GM18870 (cell line): Measurements from ENCODE around the gene C10orf95.

ENCODE experiments used
- ATAC-seq: cut with Tn5 transposase; IDR thresholded peaks from one replicate; pipeline ENCODE4 v1.9.1; 2021; ENCODE audit warnings: moderate library complexity; ENCODE audit not compliant: unreplicated experiment

Gene C10orf95

GRCh38 chr10:102435529-102436233 is 15.7 kb downstream of the C10orf95 start:
- no peak for ATAC-seq

GRCh38 chr10:102435133-102435497 is 16.2 kb downstream of the C10orf95 start:
- ATAC-seq = no peak

GRCh38 chr10:102434394-102435132 is 16.8 kb downstream of the C10orf95 start:
- no peak for ATAC-seq

- ATAC-seq = no peak
Measured at GRCh38 chr10:102433619-102434046, 17.7 kb downstream of the C10orf95 start.

- peak; percentile 62 for ATAC-seq
Measured at GRCh38 chr10:102432162-102432950, 19.0 kb downstream of the C10orf95 start, which contains the start of gene CUEDC2. CUEDC2 (minus strand) TSS chr10:102432574; CDS start chr10:102425188, 7,386 bp downstream.

- ATAC-seq = no peak
Measured at GRCh38 chr10:102431452-102432124, 19.8 kb downstream of the C10orf95 start.

- ATAC-seq = no peak
Measured at GRCh38 chr10:102429468-102429867, 21.9 kb downstream of the C10orf95 start.

GRCh38 chr10:102426803-102427287 is 24.5 kb downstream of the C10orf95 start:
- ATAC-seq = no peak

GRCh38 chr10:102425444-102425843 is 25.9 kb downstream of the C10orf95 start:
- no peak for ATAC-seq

- ATAC-seq = no peak
Measured at GRCh38 chr10:102424916-102425315, 26.4 kb downstream of the C10orf95 start.

GRCh38 chr10:102424145-102424544 is 27.2 kb downstream of the C10orf95 start:
- ATAC-seq = no peak

- ATAC-seq = no peak
Measured at GRCh38 chr10:102423372-102423968, 27.9 kb downstream of the C10orf95 start.

GRCh38 chr10:102422545-102423129 is 28.7 kb downstream of the C10orf95 start:
- ATAC-seq = no peak

- peak; percentile 1 for ATAC-seq
Measured at GRCh38 chr10:102421757-102422512, 29.4 kb downstream of the C10orf95 start.

GRCh38 chr10:102421507-102421756 is 29.9 kb downstream of the C10orf95 start:
- no peak for ATAC-seq

- ATAC-seq = peak; percentile 67
Measured at GRCh38 chr10:102420714-102421506, 30.4 kb downstream of the C10orf95 start, which contains the start of gene FBXL15. FBXL15 (plus strand) TSS chr10:102420836; CDS start chr10:102421130, 294 bp downstream.

GRCh38 chr10:102420181-102420713 is 31.1 kb downstream of the C10orf95 start:
- ATAC-seq = no peak
